Gastrocnemius medialis (tissue), 4 donors: ENCODE results near the gene ELK4. TPM values are rescaled to one million over a fixed set of nuclear protein-coding genes. Genes with fewer than 3 reads are reported as not detected.

Experiments used
- ATAC-seq, 2 donors: fragments of 150-250 bp; one replicate each; pipeline ENCODE4 v1.9.1; 2016
- DNase-seq, 2 donors: peaks; one replicate each; pipeline ENCODE4 v3.0.0-alpha.2; 2019
- H3K27ac ChIP-seq, 4 donors: fragments of 200-600 bp; sonication (generic); 1 replicate in 1 of 4; 2 replicates in 3 of 4; pipeline ENCODE4 v1.5.1; 2016 to 2018; ENCODE audit warnings: mild to moderate bottlenecking in 2 of 4, moderate library complexity in 1 of 4
- H3K27me3 ChIP-seq, 3 donors: fragments of 200-600 bp; sonication (generic) in 2 of 3; 1 replicate in 1 of 3; 2 replicates in 2 of 3; pipeline versions ENCODE4 v1.5.1 to v1.6.0; 2016 to 2019; ENCODE audit warnings: mild to moderate bottlenecking in 1 of 3, moderate library complexity in 1 of 3
- H3K36me3 ChIP-seq, 2 donors: fragments of 200-600 bp; sonication (generic) in 1 of 2; one replicate each; pipeline ENCODE4 v1.5.1; 2017 to 2018
- H3K4me1 ChIP-seq, 2 donors: fragments of 200-600 bp; sonication (generic) in 1 of 2; one replicate each; pipeline ENCODE4 v1.5.1; 2016 to 2017; ENCODE audit warnings: mild to moderate bottlenecking in 2 of 2
- H3K4me3 ChIP-seq, 4 donors: fragments of 200-600 bp; sonication (generic) in 3 of 4; 1 replicate in 1 of 4; 2 replicates in 3 of 4; pipeline ENCODE4 v1.5.1; 2016 to 2019; ENCODE audit warnings: mild to moderate bottlenecking in 2 of 4
- H3K9me3 ChIP-seq, 3 donors: fragments of 200-600 bp; sonication (generic) in 2 of 3; 1 replicate in 1 of 3; 2 replicates in 2 of 3; pipeline ENCODE4 v1.5.1; 2016 to 2019
- CTCF ChIP-seq, 5 experiments: fragments of 450-650 bp in 3 of 5; fragments of 200-600 bp in 2 of 5; sonication (generic) in 2 of 5; IDR thresholded peaks in 4 of 5; conservative IDR thresholded peaks in 1 of 5; 1 replicate in 4 of 5; 2 replicates in 1 of 5; pipeline ENCODE4 v1.5.1; 2016 to 2019; ENCODE audit warnings: antibody characterized with exemption in 5 of 5, mild to moderate bottlenecking in 3 of 5, moderate library complexity in 3 of 5
- POLR2A ChIP-seq, 2 donors: fragments of 450-650 bp; IDR thresholded peaks; one replicate each; pipeline ENCODE4 v1.6.1; 2017; ENCODE audit warnings: antibody characterized with exemption in 2 of 2, mild to moderate bottlenecking in 2 of 2, moderate library complexity in 2 of 2
- in situ Hi-C, 4 donors: fragments of 200-750 bp; cut with MboI; loops; one replicate each; pipeline versions ENCODE4 v1.15.0 to v1.8.0; 2017; ENCODE audit warnings: low sequenced_read_pairs in 4 of 4
- intact Hi-C: fragments of 100-400 bp; cut with DNase I; formaldehyde crosslinking; loops from one replicate; pipeline ENCODE4 v1.15.1; 2023; ENCODE audit warnings: low total_unique reads
- total RNA-seq, 4 donors: library from RNA; depleted of rRNA; stranded (reverse); fragments of >200 nt; gene quantifications; one replicate each; pipeline versions ENCODE4 v1.1.0 to v1.2.3, GENCODE V29; 2016

The ELK4 gene
- total RNA-seq, 4 donors from 2014 or later, result 17.3 to 24.2 (median 20.1) TPM

DNA sequence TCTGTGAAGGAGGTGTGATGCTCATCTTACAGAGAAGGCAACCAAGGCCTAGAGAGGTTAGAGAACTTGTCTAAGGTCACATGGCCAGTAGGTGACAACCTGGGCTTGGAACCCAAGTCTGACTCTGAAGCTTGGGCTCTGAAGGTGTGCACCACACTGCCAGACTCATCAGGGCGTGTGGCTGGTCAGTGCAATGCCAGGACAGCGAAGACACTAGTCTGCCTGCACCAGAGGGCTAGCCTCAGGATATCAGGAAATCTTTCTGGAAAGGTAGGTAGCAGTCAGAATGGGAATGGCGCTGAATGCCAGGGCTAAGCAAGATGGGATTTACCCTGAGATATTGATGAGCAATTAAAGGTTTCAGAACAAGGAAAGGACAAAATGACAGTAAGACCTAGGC, 34.9 kb downstream of the ELK4 start:
- no peaks in the 10 kb centered on the region for H3K9me3 ChIP-seq
- no peak for ATAC-seq
- no peak overlapping the region for H3K4me3 ChIP-seq
- no peak for TF ChIP-seq POLR2A (IDR thresholded peaks at IDR 0.05)
- no peak for TF ChIP-seq CTCF (IDR thresholded peaks at IDR 0.05 in 4 of 5, conservative IDR thresholded peaks at IDR 0.05 in 1 of 5)
- no peak for DNase-seq
- in situ Hi-C loops (loop anchor here in 1 of 4 donors (5.0 kb wide), 1 partner anchor 60 kb away; no protein-coding TSS in a partner anchor), intact Hi-C loops (no loop called here)
- H3K27ac ChIP-seq, result no peak overlapping the region
- H3K27me3 ChIP-seq, result no peaks in the 10 kb centered on the region
- no peaks in the 10 kb centered on the region for H3K36me3 ChIP-seq
- peaks cover 7 to 19% of the 10 kb centered on the region in 2 donors for H3K4me1 ChIP-seq

- DNase-seq, result no peak
- Histone ChIP-seq H3K27ac (no peak overlapping the region), H3K4me1 (peaks cover 7 to 19% of the 10 kb centered on the region in 2 donors), H3K27me3 (no peaks in the 10 kb centered on the region), H3K36me3 (no peaks in the 10 kb centered on the region), H3K4me3 (no peak overlapping the region), H3K9me3 (no peaks in the 10 kb centered on the region)
- intact Hi-C loops (no loop called here), in situ Hi-C loops (loop anchor here in 1 of 4 donors (5.0 kb wide), 1 partner anchor 61 kb away; no protein-coding TSS in a partner anchor)
- no peak for ATAC-seq
- TF ChIP-seq CTCF (IDR thresholded peaks at IDR 0.05 in 4 of 5, conservative IDR thresholded peaks at IDR 0.05 in 1 of 5), result no peak
- no peak for TF ChIP-seq POLR2A (IDR thresholded peaks at IDR 0.05)
Measured at GRCh38 chr1:205595861-205596260, 36.0 kb downstream of the ELK4 start.

DNA sequence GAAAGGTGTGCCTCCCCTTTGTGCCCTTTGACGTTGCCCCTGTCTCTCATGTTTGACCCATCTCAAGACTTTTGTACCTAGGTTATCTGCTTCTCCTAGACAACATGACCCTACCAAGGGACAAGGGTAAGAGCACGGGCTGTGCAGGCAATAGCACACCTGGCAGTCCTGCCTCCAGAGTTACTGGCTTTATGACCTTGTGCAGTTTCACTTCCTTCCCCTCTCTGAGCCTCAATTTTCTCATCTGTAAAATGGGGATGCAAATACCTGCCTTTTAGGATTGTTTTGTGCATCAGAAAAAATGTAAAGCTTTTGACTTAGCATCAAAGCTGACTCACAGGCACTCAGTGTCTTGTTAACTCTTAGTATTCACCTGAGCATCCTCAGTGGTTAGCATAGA, 36.4 kb downstream of the ELK4 start:
- no peak for ATAC-seq
- in situ Hi-C loops (loop anchor here in 1 of 4 donors (5.0 kb wide), 1 partner anchor 62 kb away; no protein-coding TSS in a partner anchor), intact Hi-C loops (no loop called here)
- no peak overlapping the region for H3K27ac ChIP-seq
- H3K9me3 ChIP-seq, result no peaks in the 10 kb centered on the region
- H3K4me3 ChIP-seq, result no peak overlapping the region
- no peaks in the 10 kb centered on the region for H3K36me3 ChIP-seq
- H3K27me3 ChIP-seq, result no peaks in the 10 kb centered on the region
- no peak for DNase-seq
- TF ChIP-seq POLR2A (IDR thresholded peaks at IDR 0.05) (no peak), CTCF (IDR thresholded peaks at IDR 0.05 in 4 of 5, conservative IDR thresholded peaks at IDR 0.05 in 1 of 5) (no peak)
- peaks cover 7 to 19% of the 10 kb centered on the region in 2 donors for H3K4me1 ChIP-seq

DNA sequence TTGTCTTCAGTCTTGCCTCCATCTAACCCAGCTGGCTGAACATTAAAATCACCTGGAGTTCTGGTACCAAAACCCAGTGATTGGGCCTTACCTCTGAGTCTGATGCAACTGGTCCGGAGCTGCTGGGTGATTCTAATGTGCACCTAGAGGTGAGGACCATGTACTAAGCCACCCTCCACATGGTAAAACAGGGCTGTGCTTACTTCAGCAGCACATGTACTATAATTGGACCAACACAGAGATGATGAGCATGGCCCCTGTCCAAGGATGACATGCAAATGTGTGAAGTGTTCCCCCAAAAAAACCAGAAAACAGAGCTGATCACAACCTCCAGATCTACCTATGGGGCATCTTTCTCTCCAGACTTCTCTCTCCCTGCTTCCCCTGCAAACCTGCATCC, 37.0 kb downstream of the ELK4 start:
- Histone ChIP-seq H3K27me3 (no peaks in the 10 kb centered on the region), H3K4me1 (peaks cover 3 to 14% of the 10 kb centered on the region in 2 donors), H3K9me3 (no peaks in the 10 kb centered on the region), H3K4me3 (no peak overlapping the region), H3K36me3 (no peaks in the 10 kb centered on the region), H3K27ac (no peak overlapping the region)
- no peak for TF ChIP-seq POLR2A (IDR thresholded peaks at IDR 0.05)
- TF ChIP-seq CTCF (IDR thresholded peaks at IDR 0.05 in 4 of 5, conservative IDR thresholded peaks at IDR 0.05 in 1 of 5), result no peak
- ATAC-seq (no peak), DNase-seq (no peak)
- intact Hi-C loops (loop anchor here (5.0 kb wide), 1 partner anchor 68 kb away; no protein-coding TSS in a partner anchor), in situ Hi-C loops (loop anchor here in 3 of 4 donors (5.0 kb wide), 1 partner anchor 62 kb away; no protein-coding TSS in a partner anchor)
